HEK293 (cell line): ENCODE measurements around the gene EPG5.

Experiments
- CTCF ChIA-PET: fragments of 350-600 bp; formaldehyde crosslinking; extraction: SDS; loops from one replicate; lab custom pipeline; 2021; ENCODE audit warnings: antibody characterized with exemption; lab: Yijun Ruan, JAX
- POLR2A ChIA-PET: fragments of 300-600 bp; formaldehyde crosslinking; extraction: SDS; loops from one replicate; lab custom pipeline; 2020; ENCODE audit warnings: antibody characterized with exemption, inconsistent platforms; lab: Yijun Ruan, JAX
- H3K27ac ChIP-seq: fragments of 200-500 bp; sonication (Bioruptor generic); 2 replicates; pipeline ENCODE4 v1.5.1; 2014; ENCODE audit warnings: low read depth, low read length, control low read depth, inconsistent platforms; ENCODE audit errors: extremely low read depth
- H3K36me3 ChIP-seq, 2 experiments: fragments of 200-500 bp in 1 of 2; sonication (Bioruptor generic) in 1 of 2; 1 replicate in 1 of 2; 2 replicates in 1 of 2; pipeline ENCODE4 v1.5.1; 2014 to 2017; ENCODE audit warnings: inconsistent platforms in 2 of 2, low read length in 2 of 2; ENCODE audit not compliant: control insufficient read depth in 2 of 2, insufficient read depth in 1 of 2
- H3K4me1 ChIP-seq: fragments of 200-500 bp; sonication (Bioruptor generic); 2 replicates; pipeline ENCODE4 v1.5.1; 2014; ENCODE audit warnings: mild to moderate bottlenecking, low read length, inconsistent platforms; ENCODE audit not compliant: control insufficient read depth, insufficient read depth
- H3K4me3 ChIP-seq: 2 replicates; pipeline ENCODE4 v1.5.1; 2011; ENCODE audit warnings: low read depth, mild to moderate bottlenecking, control low read depth, low read length, moderate library complexity
- H3K9me3 ChIP-seq: fragments of 200-500 bp; sonication (Bioruptor generic); 2 replicates; pipeline ENCODE4 v1.5.1; 2014; ENCODE audit warnings: low read depth, low read length, inconsistent platforms; ENCODE audit not compliant: control insufficient read depth, insufficient read depth
- BCL11B ChIP-seq: fragments of 450-650 bp; formaldehyde crosslinking; IDR thresholded peaks from 2 replicates; pipeline ENCODE4 v1.5.1; 2016; ENCODE audit warnings: low read depth, missing biosample characterization, missing genetic modification characterization
- HOXC10 ChIP-seq: sonication (generic); formaldehyde crosslinking; IDR thresholded peaks from 2 replicates; pipeline ENCODE4 v1.8.1; 2023; ENCODE audit warnings: mild to moderate bottlenecking, missing genetic modification reagents
- ZBTB17 ChIP-seq: fragments of 450-650 bp; formaldehyde crosslinking; IDR thresholded peaks from 2 replicates; pipeline ENCODE4 v1.5.1; 2016; ENCODE audit warnings: missing biosample characterization, missing genetic modification characterization
- ZNF112 ChIP-seq: fragments of 450-650 bp; formaldehyde crosslinking; IDR thresholded peaks from 2 replicates; pipeline ENCODE4 v1.5.0; 2017; ENCODE audit warnings: missing biosample characterization, missing genetic modification characterization
- ZNF146 ChIP-seq: fragments of 450-650 bp; formaldehyde crosslinking; IDR thresholded peaks from 2 replicates; pipeline ENCODE4 v1.5.1; 2016; ENCODE audit warnings: missing biosample characterization, missing genetic modification characterization
- ZNF202 ChIP-seq: fragments of 450-650 bp; formaldehyde crosslinking; IDR thresholded peaks from 2 replicates; pipeline ENCODE4 v1.5.1; 2016; ENCODE audit warnings: missing biosample characterization, missing genetic modification characterization, borderline replicate concordance
- ZNF555 ChIP-seq: fragments of 450-650 bp; formaldehyde crosslinking; conservative IDR thresholded peaks from 2 replicates; pipeline ENCODE4 v1.5.1; 2017; ENCODE audit warnings: missing biosample characterization, mild to moderate bottlenecking, missing genetic modification characterization, inconsistent platforms
- ZNF654 ChIP-seq: fragments of 450-650 bp; formaldehyde crosslinking; IDR thresholded peaks from 2 replicates; pipeline ENCODE4 v1.5.1; 2016; ENCODE audit warnings: low read depth, missing biosample characterization, missing genetic modification characterization
- ZSCAN30 ChIP-seq: fragments of 450-650 bp; IDR thresholded peaks from 2 replicates; pipeline ENCODE4 v1.5.1; 2018; ENCODE audit warnings: missing biosample characterization, mild to moderate bottlenecking, missing genetic modification characterization, moderate library complexity
- TF ChIP-seq, protein P1 (sequence below): fragments of 450-650 bp; formaldehyde crosslinking; IDR thresholded peaks from 2 replicates; pipeline ENCODE4 v1.5.1; 2016; ENCODE audit warnings: missing biosample characterization, missing genetic modification characterization
- TF ChIP-seq, protein P2 (sequence below): fragments of 450-650 bp; formaldehyde crosslinking; IDR thresholded peaks from 2 replicates; pipeline ENCODE4 v1.5.1; 2017; ENCODE audit warnings: missing biosample characterization, missing genetic modification characterization
- TF ChIP-seq, protein P3 (sequence below): fragments of 450-650 bp; formaldehyde crosslinking; IDR thresholded peaks from 2 replicates; pipeline ENCODE4 v1.5.1; 2017; ENCODE audit warnings: missing biosample characterization, missing genetic modification characterization

EPG5 gene

DNA sequence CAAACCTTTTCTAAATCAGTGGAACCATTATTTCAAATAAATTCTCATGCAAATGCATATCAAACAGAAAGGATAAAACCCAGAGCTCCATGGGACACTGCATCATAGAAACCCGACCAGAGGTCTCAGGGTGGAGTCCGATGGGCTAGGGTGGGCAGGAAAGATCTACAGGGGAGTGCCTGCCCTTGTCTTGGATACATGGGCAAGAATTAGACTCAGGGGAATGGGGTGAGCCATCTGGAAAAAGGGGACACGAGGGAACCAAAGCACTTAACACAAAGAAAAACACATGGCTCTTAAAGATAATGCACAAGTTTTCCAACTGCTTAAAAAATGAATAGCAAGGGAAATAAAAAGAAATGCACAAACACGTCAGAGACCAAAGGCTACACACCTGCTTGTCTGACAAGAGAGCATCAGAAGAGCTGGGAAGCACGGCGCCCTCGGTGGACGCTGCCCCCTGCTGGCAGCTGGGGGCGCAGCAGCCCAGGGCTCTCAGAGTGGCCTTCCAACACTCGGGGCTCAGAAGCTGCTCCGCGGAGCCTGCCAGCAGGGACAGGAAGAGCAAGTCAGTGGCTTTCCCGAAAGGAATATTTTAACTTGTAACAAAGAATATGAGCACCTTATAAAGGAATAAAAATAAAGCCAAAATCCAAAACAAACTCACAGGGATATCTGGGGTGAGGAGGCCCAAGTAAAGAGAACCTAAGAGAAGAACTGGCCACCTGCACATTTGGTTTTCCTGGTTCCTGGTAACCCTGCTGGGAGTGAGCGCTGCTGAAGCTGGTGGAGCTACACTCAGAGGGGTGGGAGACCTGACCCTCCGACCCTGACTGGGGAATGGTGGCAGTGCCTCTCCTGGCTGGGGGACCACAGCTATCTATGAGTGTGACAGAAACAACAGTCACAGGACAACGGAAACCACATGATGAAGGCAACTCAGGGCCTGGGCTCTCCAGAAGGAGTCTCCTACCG lies 87.2 kb downstream of the EPG5 start:
- Histone ChIP-seq H3K9me3 (no peaks in the 10 kb centered on the region), H3K36me3 (peaks cover 33 to 34% of the 10 kb centered on the region in 2 experiments), H3K27ac (no peak overlapping the region), H3K4me3 (no peak overlapping the region)
- POLR2A ChIA-PET = interaction anchor here (0.7 kb wide), 1 partner anchor 157 kb away, joined by 3 read pairs; no protein-coding TSS in a partner anchor
- CTCF ChIA-PET = interaction anchor here (0.5 to 6.1 kb wide), 57 partner anchors 8 to 955 kb away, joined by 3 to 75 read pairs (median 4); partner anchors contain the start of gene SLC14A1
- TF ChIP-seq ZNF654 (tag by site-specific recombination) = peak; percentile 52
- 0 out of 2 replicates have a peak, but pooled peaks have one; percentile 17 for TF ChIP-seq ZSCAN30 (tag by site-specific recombination)
- TF ChIP-seq, protein P1, sequence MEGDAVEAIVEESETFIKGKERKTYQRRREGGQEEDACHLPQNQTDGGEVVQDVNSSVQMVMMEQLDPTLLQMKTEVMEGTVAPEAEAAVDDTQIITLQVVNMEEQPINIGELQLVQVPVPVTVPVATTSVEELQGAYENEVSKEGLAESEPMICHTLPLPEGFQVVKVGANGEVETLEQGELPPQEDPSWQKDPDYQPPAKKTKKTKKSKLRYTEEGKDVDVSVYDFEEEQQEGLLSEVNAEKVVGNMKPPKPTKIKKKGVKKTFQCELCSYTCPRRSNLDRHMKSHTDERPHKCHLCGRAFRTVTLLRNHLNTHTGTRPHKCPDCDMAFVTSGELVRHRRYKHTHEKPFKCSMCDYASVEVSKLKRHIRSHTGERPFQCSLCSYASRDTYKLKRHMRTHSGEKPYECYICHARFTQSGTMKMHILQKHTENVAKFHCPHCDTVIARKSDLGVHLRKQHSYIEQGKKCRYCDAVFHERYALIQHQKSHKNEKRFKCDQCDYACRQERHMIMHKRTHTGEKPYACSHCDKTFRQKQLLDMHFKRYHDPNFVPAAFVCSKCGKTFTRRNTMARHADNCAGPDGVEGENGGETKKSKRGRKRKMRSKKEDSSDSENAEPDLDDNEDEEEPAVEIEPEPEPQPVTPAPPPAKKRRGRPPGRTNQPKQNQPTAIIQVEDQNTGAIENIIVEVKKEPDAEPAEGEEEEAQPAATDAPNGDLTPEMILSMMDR (tag by site-specific recombination) = peak; percentile 88
- no peak for TF ChIP-seq ZNF112
- TF ChIP-seq BCL11B (tag by site-specific recombination) = no peak
- TF ChIP-seq, all 188 proteins: peak for 3
- H3K4me1 ChIP-seq = no peaks in the 10 kb centered on the region

DNA sequence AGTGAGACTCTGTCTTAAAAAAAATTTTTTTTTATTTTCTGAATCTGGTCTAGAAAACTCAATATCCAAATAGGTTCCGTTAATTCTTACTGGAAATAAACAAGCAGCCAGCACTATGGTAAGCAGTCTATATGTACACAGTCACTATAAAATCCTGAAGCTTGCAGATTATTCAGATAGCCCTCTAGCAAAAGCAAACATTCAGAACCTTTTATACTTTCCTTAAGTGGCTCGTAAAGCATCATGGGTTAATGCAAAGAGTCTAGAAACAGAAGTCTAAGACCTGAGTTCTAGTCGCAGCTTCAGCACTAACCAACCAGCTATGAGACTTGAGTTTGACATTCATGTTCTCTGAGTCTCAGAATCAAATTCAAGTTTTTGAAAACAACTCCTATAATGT lies 89.7 kb downstream of the EPG5 start:
- TF ChIP-seq, protein P2, sequence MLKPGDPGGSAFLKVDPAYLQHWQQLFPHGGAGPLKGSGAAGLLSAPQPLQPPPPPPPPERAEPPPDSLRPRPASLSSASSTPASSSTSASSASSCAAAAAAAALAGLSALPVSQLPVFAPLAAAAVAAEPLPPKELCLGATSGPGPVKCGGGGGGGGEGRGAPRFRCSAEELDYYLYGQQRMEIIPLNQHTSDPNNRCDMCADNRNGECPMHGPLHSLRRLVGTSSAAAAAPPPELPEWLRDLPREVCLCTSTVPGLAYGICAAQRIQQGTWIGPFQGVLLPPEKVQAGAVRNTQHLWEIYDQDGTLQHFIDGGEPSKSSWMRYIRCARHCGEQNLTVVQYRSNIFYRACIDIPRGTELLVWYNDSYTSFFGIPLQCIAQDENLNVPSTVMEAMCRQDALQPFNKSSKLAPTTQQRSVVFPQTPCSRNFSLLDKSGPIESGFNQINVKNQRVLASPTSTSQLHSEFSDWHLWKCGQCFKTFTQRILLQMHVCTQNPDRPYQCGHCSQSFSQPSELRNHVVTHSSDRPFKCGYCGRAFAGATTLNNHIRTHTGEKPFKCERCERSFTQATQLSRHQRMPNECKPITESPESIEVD = peak; percentile 70
- TF ChIP-seq HOXC10 = no peak
- TF ChIP-seq, protein P3, sequence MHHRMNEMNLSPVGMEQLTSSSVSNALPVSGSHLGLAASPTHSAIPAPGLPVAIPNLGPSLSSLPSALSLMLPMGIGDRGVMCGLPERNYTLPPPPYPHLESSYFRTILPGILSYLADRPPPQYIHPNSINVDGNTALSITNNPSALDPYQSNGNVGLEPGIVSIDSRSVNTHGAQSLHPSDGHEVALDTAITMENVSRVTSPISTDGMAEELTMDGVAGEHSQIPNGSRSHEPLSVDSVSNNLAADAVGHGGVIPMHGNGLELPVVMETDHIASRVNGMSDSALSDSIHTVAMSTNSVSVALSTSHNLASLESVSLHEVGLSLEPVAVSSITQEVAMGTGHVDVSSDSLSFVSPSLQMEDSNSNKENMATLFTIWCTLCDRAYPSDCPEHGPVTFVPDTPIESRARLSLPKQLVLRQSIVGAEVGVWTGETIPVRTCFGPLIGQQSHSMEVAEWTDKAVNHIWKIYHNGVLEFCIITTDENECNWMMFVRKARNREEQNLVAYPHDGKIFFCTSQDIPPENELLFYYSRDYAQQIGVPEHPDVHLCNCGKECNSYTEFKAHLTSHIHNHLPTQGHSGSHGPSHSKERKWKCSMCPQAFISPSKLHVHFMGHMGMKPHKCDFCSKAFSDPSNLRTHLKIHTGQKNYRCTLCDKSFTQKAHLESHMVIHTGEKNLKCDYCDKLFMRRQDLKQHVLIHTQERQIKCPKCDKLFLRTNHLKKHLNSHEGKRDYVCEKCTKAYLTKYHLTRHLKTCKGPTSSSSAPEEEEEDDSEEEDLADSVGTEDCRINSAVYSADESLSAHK (tag by site-specific recombination) = 0 out of 2 replicates have a peak, but pooled peaks have one; percentile 42
- no peak for TF ChIP-seq ZBTB17 (tag by site-specific recombination)
- H3K9me3 ChIP-seq = no peaks in the 10 kb centered on the region; the same call in 1 of the 2 replicates
- H3K4me3 ChIP-seq = no peak overlapping the region
- ChIA-PET POLR2A (no interaction called here), CTCF (interaction anchor here (0.7 to 6.1 kb wide), 8 partner anchors 11 to 213 kb away, joined by 3 to 75 read pairs (median 35); partner anchors contain the start of gene SLC14A1)
- H3K36me3 ChIP-seq = peaks cover 36 to 37% of the 10 kb centered on the region in 2 experiments
- H3K4me1 ChIP-seq = no peaks in the 10 kb centered on the region
- H3K27ac ChIP-seq = no peak overlapping the region

DNA sequence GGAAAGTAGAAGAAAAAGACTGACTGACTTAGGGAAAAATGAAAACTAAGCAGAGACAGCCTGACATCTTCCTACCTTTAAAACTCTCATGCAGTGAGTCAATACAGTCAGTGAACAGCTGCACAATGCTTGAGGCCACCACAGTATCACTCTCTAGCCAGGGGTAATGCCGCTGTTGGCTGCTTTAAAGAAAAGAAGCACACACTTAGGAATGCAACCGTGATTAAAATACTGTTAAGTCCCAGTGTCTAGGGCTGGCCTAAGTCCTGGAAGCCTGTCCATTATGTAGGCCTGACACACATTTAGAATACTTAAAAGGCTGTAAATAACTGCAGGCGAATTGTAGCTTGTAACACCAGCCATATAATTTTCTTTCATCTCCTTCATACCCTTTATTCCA lies 91.0 kb downstream of the EPG5 start:
- ChIA-PET CTCF (interaction anchor here (0.6 to 6.1 kb wide), 5 partner anchors 9 to 197 kb away, joined by 3 to 75 read pairs (median 10); partner anchors contain the start of gene SLC14A1), POLR2A (no interaction called here)
- H3K4me3 ChIP-seq = no peak overlapping the region
- H3K4me1 ChIP-seq = no peaks in the 10 kb centered on the region
- TF ChIP-seq ZNF555 (no peak), ZNF202 (tag by site-specific recombination) (no peak), ZNF146 (no peak)
- no peaks in the 10 kb centered on the region; the same call in 1 of the 2 replicates for H3K9me3 ChIP-seq
- no peak overlapping the region for H3K27ac ChIP-seq
- H3K36me3 ChIP-seq = peaks cover 33 to 39% of the 10 kb centered on the region in 2 experiments
